CD4-positive, CD25-positive, alpha-beta regulatory T cell (primary cell): ENCODE results near the gene C10orf53. TPM values are rescaled to one million over a fixed set of nuclear protein-coding genes. Genes with fewer than 3 reads are reported as not detected.

ENCODE experiments used
- ATAC-seq, 2 donors: fragments of 150-1000 bp; cut with Tn5 transposase; one replicate each; pipeline ENCODE4 v1.10.0; 2021; ENCODE audit warnings: low read depth in 2 of 2, moderate number of reproducible peaks in 2 of 2, moderate library complexity in 1 of 2
- DNase-seq, 3 donors: peaks; one replicate each; pipeline versions ENCODE4 v3.0.0 to v3.0.0-alpha.2; 2012 to 2022; ENCODE audit warnings: mixed read lengths in 1 of 3
- H3K27ac ChIP-seq: one replicate; pipeline ENCODE4 v1.7.0; 2013; ENCODE audit warnings: mild to moderate bottlenecking, low read length; ENCODE audit not compliant: insufficient read depth, poor library complexity, severe bottlenecking
- H3K27me3 ChIP-seq: one replicate; pipeline ENCODE4 v1.7.0; 2013; ENCODE audit warnings: low read length; ENCODE audit not compliant: control insufficient read depth, insufficient read depth
- H3K36me3 ChIP-seq: one replicate; pipeline ENCODE4 v1.7.0; 2013; ENCODE audit warnings: mild to moderate bottlenecking, low read length, moderate library complexity; ENCODE audit not compliant: control insufficient read depth, insufficient read depth
- H3K4me1 ChIP-seq: 2 replicates; pipeline ENCODE4 v1.7.0; 2013; ENCODE audit warnings: mild to moderate bottlenecking, low read length; ENCODE audit not compliant: insufficient read depth, control insufficient read depth, poor library complexity, severe bottlenecking
- H3K4me3 ChIP-seq: one replicate; pipeline ENCODE4 v1.7.0; 2013; ENCODE audit warnings: low read depth, mild to moderate bottlenecking, low read length, moderate library complexity
- H3K9me3 ChIP-seq, 2 experiments: 1 replicate in 1 of 2; 2 replicates in 1 of 2; pipeline ENCODE4 v1.7.0; 2013; ENCODE audit warnings: low read length in 2 of 2, mild to moderate bottlenecking in 1 of 2, moderate library complexity in 1 of 2; ENCODE audit not compliant: control insufficient read depth in 2 of 2
- H3K27ac Mint-ChIP-seq, 3 donors: one replicate each; pipeline ENCODE4 v1.8.0; 2020 to 2022; ENCODE audit warnings: mild to moderate bottlenecking in 3 of 3, mixed read lengths in 3 of 3, moderate library complexity in 2 of 3
- H3K27me3 Mint-ChIP-seq: one replicate; pipeline ENCODE4 v1.8.0; 2022; ENCODE audit warnings: mild to moderate bottlenecking, mixed read lengths
- H3K36me3 Mint-ChIP-seq: one replicate; pipeline ENCODE4 v1.8.0; 2020; ENCODE audit warnings: mixed read lengths
- H3K4me1 Mint-ChIP-seq, 4 donors: one replicate each; pipeline ENCODE4 v1.8.0; 2020 to 2022; ENCODE audit warnings: mixed read lengths in 4 of 4, mild to moderate bottlenecking in 1 of 4
- H3K4me3 Mint-ChIP-seq, 4 donors: one replicate each; pipeline ENCODE4 v1.8.0; 2020 to 2022; ENCODE audit warnings: mild to moderate bottlenecking in 4 of 4, mixed read lengths in 4 of 4, moderate library complexity in 3 of 4
- H3K9me3 Mint-ChIP-seq, 7 donors: one replicate each; pipeline ENCODE4 v1.8.0; 2020 to 2022; ENCODE audit warnings: mixed read lengths in 7 of 7, mild to moderate bottlenecking in 3 of 7, moderate library complexity in 2 of 7
- polyA plus RNA-seq, 4 donors: library from polyadenylated mRNA; unstranded; fragments of 300-500 nt; fragmentation: Illumina TruSeq; gene quantifications; one replicate each; pipeline ENCODE4 v1.2.3, GENCODE V29; 2021
- total RNA-seq: library from RNA; stranded (reverse); gene quantifications from one replicate; pipeline ENCODE4 v1.2.3, GENCODE V29; 2022

The C10orf53 gene
- total RNA-seq (not detected), polyA plus RNA-seq (not detected)

GRCh38 chr10:49679480-49679893 lies at the start of gene C10orf53:
Gene C10orf53, plus strand, starts transcription at chr10:49679651. Its CDS starts 47 bp downstream, at chr10:49679698.
- Histone ChIP-seq H3K4me3 (no peak within 1 kb of the TSS), H3K27ac (no peak within 1 kb of the TSS), H3K27me3 (peaks cover 4% of the 10 kb centered on the region), H3K9me3 (peaks cover 0 to 18% of the 10 kb centered on the region in 2 experiments), H3K4me1 (no peaks in the 10 kb centered on the region), H3K36me3 (no peaks in the 10 kb centered on the region)
- Mint-ChIP-seq H3K36me3 (no peaks in the 10 kb centered on the region), H3K9me3 (peaks cover 0 to 25% (median 14%) of the 10 kb centered on the region in 7 donors), H3K27ac (no peak within 1 kb of the TSS), H3K27me3 (peaks cover 25% of the 10 kb centered on the region), H3K4me1 (no peaks in the 10 kb centered on the region), H3K4me3 (no peak within 1 kb of the TSS)
- DNase-seq, result peak in 1 of 3 donors; percentile 33
- ATAC-seq, result no peak

GRCh38 chr10:49631975-49632374 lies 47.5 kb upstream of the C10orf53 start:
- no peaks in the 10 kb centered on the region for H3K4me1 ChIP-seq
- H3K9me3 Mint-ChIP-seq, result peaks cover 0 to 1% (median 0%) of the 10 kb centered on the region in 7 donors
- no peaks in the 10 kb centered on the region for H3K27me3 ChIP-seq
- DNase-seq (no peak), ATAC-seq (no peak)
- no peaks in the 10 kb centered on the region for H3K36me3 Mint-ChIP-seq
- H3K27me3 Mint-ChIP-seq, result peaks cover under 1% of the 10 kb centered on the region
- H3K4me1 Mint-ChIP-seq, result no peaks in the 10 kb centered on the region
- no peak overlapping the region for H3K4me3 Mint-ChIP-seq
- no peaks in the 10 kb centered on the region for H3K36me3 ChIP-seq
- H3K4me3 ChIP-seq, result no peak overlapping the region
- H3K9me3 ChIP-seq, result no peaks in the 10 kb centered on the region
- no peak overlapping the region for H3K27ac Mint-ChIP-seq
- H3K27ac ChIP-seq, result no peak overlapping the region

- H3K4me3 Mint-ChIP-seq, result no peak overlapping the region
Measured at GRCh38 chr10:49632406-49633317, 46.8 kb upstream of the C10orf53 start.

GRCh38 chr10:49633327-49634068 lies 46.0 kb upstream of the C10orf53 start:
- H3K9me3 ChIP-seq, result no peaks in the 10 kb centered on the region
- no peak overlapping the region for H3K4me3 ChIP-seq
- ATAC-seq (no peak), DNase-seq (no peak)
- Mint-ChIP-seq H3K27ac (no peak overlapping the region), H3K4me1 (no peaks in the 10 kb centered on the region), H3K27me3 (peaks cover 6% of the 10 kb centered on the region), H3K36me3 (no peaks in the 10 kb centered on the region), H3K4me3 (no peak overlapping the region), H3K9me3 (peaks cover 0 to 2% (median 0%) of the 10 kb centered on the region in 7 donors)
- no peaks in the 10 kb centered on the region for H3K36me3 ChIP-seq
- no peak overlapping the region for H3K27ac ChIP-seq
- no peaks in the 10 kb centered on the region for H3K27me3 ChIP-seq
- no peaks in the 10 kb centered on the region for H3K4me1 ChIP-seq

More at GRCh38 chr10:49632406-49633317, 46.8 kb upstream of the C10orf53 start:
- Mint-ChIP-seq H3K9me3 (peaks cover 0 to 2% (median 0%) of the 10 kb centered on the region in 7 donors), H3K27me3 (peaks cover 6% of the 10 kb centered on the region), H3K36me3 (no peaks in the 10 kb centered on the region), H3K4me1 (no peaks in the 10 kb centered on the region), H3K27ac (no peak overlapping the region)
- Histone ChIP-seq H3K27me3 (no peaks in the 10 kb centered on the region), H3K9me3 (no peaks in the 10 kb centered on the region), H3K27ac (no peak overlapping the region), H3K4me3 (no peak overlapping the region), H3K36me3 (no peaks in the 10 kb centered on the region), H3K4me1 (no peaks in the 10 kb centered on the region)
- DNase-seq (no peak), ATAC-seq (no peak)

GRCh38 chr10:49634069-49634660 lies 45.3 kb upstream of the C10orf53 start:
- H3K4me1 Mint-ChIP-seq, result no peaks in the 10 kb centered on the region

GRCh38 chr10:49642311-49642710 lies 37.1 kb upstream of the C10orf53 start:
- no peaks in the 10 kb centered on the region for H3K9me3 ChIP-seq
- no peaks in the 10 kb centered on the region for H3K4me1 ChIP-seq
- Mint-ChIP-seq H3K9me3 (no peaks in the 10 kb centered on the region), H3K27ac (no peak overlapping the region), H3K27me3 (peaks cover 6% of the 10 kb centered on the region), H3K36me3 (no peaks in the 10 kb centered on the region), H3K4me1 (no peaks in the 10 kb centered on the region), H3K4me3 (no peak overlapping the region)
- no peak overlapping the region for H3K27ac ChIP-seq
- no peak for DNase-seq
- ATAC-seq, result no peak
- no peaks in the 10 kb centered on the region for H3K27me3 ChIP-seq
- H3K4me3 ChIP-seq, result no peak overlapping the region
- H3K36me3 ChIP-seq, result no peaks in the 10 kb centered on the region

More at GRCh38 chr10:49634069-49634660, 45.3 kb upstream of the C10orf53 start:
- Mint-ChIP-seq H3K9me3 (peaks cover 0 to 2% (median 0%) of the 10 kb centered on the region in 7 donors), H3K4me3 (no peak overlapping the region), H3K36me3 (no peaks in the 10 kb centered on the region), H3K27me3 (peaks cover 9% of the 10 kb centered on the region), H3K27ac (no peak overlapping the region)
- no peak for ATAC-seq
- Histone ChIP-seq H3K27me3 (no peaks in the 10 kb centered on the region), H3K4me3 (no peak overlapping the region), H3K9me3 (no peaks in the 10 kb centered on the region), H3K27ac (no peak overlapping the region), H3K36me3 (no peaks in the 10 kb centered on the region), H3K4me1 (no peaks in the 10 kb centered on the region)
- DNase-seq, result no peak

GRCh38 chr10:49643241-49644034 lies 36.0 kb upstream of the C10orf53 start:
- Histone ChIP-seq H3K9me3 (no peaks in the 10 kb centered on the region), H3K27me3 (no peaks in the 10 kb centered on the region), H3K27ac (no peak overlapping the region), H3K4me3 (no peak overlapping the region), H3K36me3 (no peaks in the 10 kb centered on the region), H3K4me1 (no peaks in the 10 kb centered on the region)
- Mint-ChIP-seq H3K27me3 (peaks cover 4% of the 10 kb centered on the region), H3K4me1 (no peaks in the 10 kb centered on the region), H3K9me3 (no peaks in the 10 kb centered on the region), H3K36me3 (no peaks in the 10 kb centered on the region), H3K27ac (no peak overlapping the region), H3K4me3 (no peak overlapping the region)
- ATAC-seq, result no peak
- no peak for DNase-seq
